CD8-positive, alpha-beta memory T cell (primary cell): ENCODE measurements around the gene OSBPL10. TPM values are rescaled to one million over a fixed set of nuclear protein-coding genes. Genes with fewer than 3 reads are reported as not detected.

Experiments used
- CTCF ChIA-PET: fragments of 350-600 bp; sonication (Branson Sonifier 250); formaldehyde crosslinking; loops from one replicate; lab custom pipeline; 2021; ENCODE audit warnings: antibody characterized with exemption; lab: Charles Lee
- POLR2A ChIA-PET: fragments of 350-600 bp; sonication (Branson Sonifier 250); formaldehyde crosslinking; loops from one replicate; lab custom pipeline; 2021; ENCODE audit warnings: antibody characterized with exemption; lab: Charles Lee
- DNase-seq, 5 donors: peaks; one replicate each; pipeline versions ENCODE4 v3.0.0 to v3.0.0-alpha.2; 2020 to 2022; ENCODE audit warnings: mixed read lengths in 1 of 5
- H3K27ac ChIP-seq: one replicate; pipeline ENCODE4 v1.7.0; 2013; ENCODE audit warnings: low read depth, mild to moderate bottlenecking, low read length, moderate library complexity
- H3K27me3 ChIP-seq: 2 replicates; pipeline ENCODE4 v1.7.0; 2013; ENCODE audit warnings: low read length, mild to moderate bottlenecking; ENCODE audit not compliant: insufficient read depth, poor library complexity, severe bottlenecking
- H3K36me3 ChIP-seq: 2 replicates; pipeline ENCODE4 v1.7.0; 2013; ENCODE audit warnings: mild to moderate bottlenecking, low read length, moderate library complexity; ENCODE audit not compliant: insufficient read depth
- H3K4me1 ChIP-seq: 2 replicates; pipeline ENCODE4 v1.7.0; 2013; ENCODE audit warnings: mild to moderate bottlenecking, low read length, moderate library complexity; ENCODE audit not compliant: insufficient read depth
- H3K4me3 ChIP-seq: 2 replicates; pipeline ENCODE4 v1.7.0; 2013; ENCODE audit warnings: mild to moderate bottlenecking, low read length
- H3K9me3 ChIP-seq: 2 replicates; pipeline ENCODE4 v1.7.0; 2013; ENCODE audit warnings: mild to moderate bottlenecking, low read length
- H3K27ac Mint-ChIP-seq, 8 donors: one replicate each; pipeline ENCODE4 v1.8.0; 2020 to 2021; ENCODE audit warnings: mixed read lengths in 8 of 8, mild to moderate bottlenecking in 6 of 8, inconsistent platforms in 3 of 8, moderate library complexity in 3 of 8
- H3K27me3 Mint-ChIP-seq, 2 donors: one replicate each; pipeline ENCODE4 v1.8.0; 2020 to 2021; ENCODE audit warnings: mixed read lengths in 2 of 2, mild to moderate bottlenecking in 1 of 2, moderate library complexity in 1 of 2
- H3K36me3 Mint-ChIP-seq, 3 donors: one replicate each; pipeline ENCODE4 v1.8.0; 2020 to 2021; ENCODE audit warnings: mixed read lengths in 3 of 3, inconsistent platforms in 1 of 3, mild to moderate bottlenecking in 1 of 3
- H3K4me1 Mint-ChIP-seq, 3 donors: one replicate each; pipeline ENCODE4 v1.8.0; 2020 to 2021; ENCODE audit warnings: mixed read lengths in 3 of 3, inconsistent platforms in 1 of 3, mild to moderate bottlenecking in 1 of 3
- H3K4me3 Mint-ChIP-seq, 7 donors: one replicate each; pipeline ENCODE4 v1.8.0; 2020 to 2021; ENCODE audit warnings: mixed read lengths in 7 of 7, mild to moderate bottlenecking in 6 of 7, moderate library complexity in 4 of 7, inconsistent platforms in 2 of 7
- H3K9me3 Mint-ChIP-seq, 5 donors: one replicate each; pipeline ENCODE4 v1.8.0; 2020 to 2022; ENCODE audit warnings: mixed read lengths in 5 of 5, mild to moderate bottlenecking in 3 of 5, moderate library complexity in 2 of 5, inconsistent platforms in 1 of 5
- polyA plus RNA-seq: library from polyadenylated mRNA; unstranded; fragments of 300-500 nt; fragmentation: Illumina TruSeq; gene quantifications from one replicate; pipeline ENCODE4 v1.2.3, GENCODE V29; 2021
- total RNA-seq, 2 experiments: library from RNA; stranded (reverse); gene quantifications; one replicate each; pipeline ENCODE4 v1.2.3, GENCODE V29; 2021

The OSBPL10 gene
- total and polyA plus RNA-seq, 3 experiments from 2014 or later, result 0.12 to 3.0 (median 2.6) TPM

GRCh38 chr3:31937225-31937624 is 43.8 kb downstream of the OSBPL10 start:
- Mint-ChIP-seq H3K27me3 (peaks cover 2 to 10% of the 10 kb centered on the region in 2 donors), H3K36me3 (no peaks in the 10 kb centered on the region), H3K9me3 (no peaks in the 10 kb centered on the region), H3K27ac (no peak overlapping the region), H3K4me3 (no peak overlapping the region), H3K4me1 (no peaks in the 10 kb centered on the region)
- CTCF ChIA-PET, result no interaction called here
- Histone ChIP-seq H3K36me3 (no peaks in the 10 kb centered on the region), H3K27me3 (no peaks in the 10 kb centered on the region), H3K4me3 (no peak overlapping the region), H3K9me3 (no peaks in the 10 kb centered on the region), H3K27ac (no peak overlapping the region), H3K4me1 (no peaks in the 10 kb centered on the region)
- DNase-seq, result no peak
- POLR2A ChIA-PET, result no interaction called here

DNA sequence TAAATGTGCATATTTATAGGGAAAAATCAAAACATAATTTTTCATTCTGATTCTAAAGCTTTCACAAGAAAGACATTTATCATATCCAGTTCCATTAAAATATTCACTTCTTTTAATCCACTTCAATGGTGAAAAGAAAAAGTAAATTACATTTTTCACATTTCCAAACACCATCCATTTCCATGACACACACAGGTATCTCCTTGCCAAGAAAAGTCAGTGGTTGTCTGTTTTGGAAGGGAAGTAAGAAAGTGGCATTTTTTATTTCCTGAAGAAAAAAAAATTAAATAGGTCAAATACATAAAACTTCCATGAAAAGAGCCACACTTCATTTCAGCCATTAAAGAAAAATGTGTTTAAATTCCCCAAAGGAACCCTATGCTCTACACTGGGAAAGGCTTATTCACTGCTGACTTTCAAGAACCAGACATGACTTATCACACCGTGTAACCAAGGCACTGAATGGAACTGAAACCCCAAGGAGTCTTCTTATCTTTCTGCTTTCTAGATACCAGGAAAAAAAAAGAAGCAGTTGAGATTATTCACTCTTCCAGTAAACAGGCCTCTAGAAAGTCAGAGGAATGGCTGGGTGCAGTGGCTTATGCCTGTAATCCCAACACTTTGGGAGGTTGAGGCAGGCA is 44.5 kb downstream of the OSBPL10 start:
- CTCF ChIA-PET, result no interaction called here
- Mint-ChIP-seq H3K27me3 (peaks cover 2 to 10% of the 10 kb centered on the region in 2 donors), H3K4me3 (no peak overlapping the region), H3K9me3 (no peaks in the 10 kb centered on the region), H3K27ac (no peak overlapping the region), H3K4me1 (no peaks in the 10 kb centered on the region), H3K36me3 (no peaks in the 10 kb centered on the region)
- Histone ChIP-seq H3K9me3 (no peaks in the 10 kb centered on the region), H3K4me3 (no peak overlapping the region), H3K27me3 (no peaks in the 10 kb centered on the region), H3K36me3 (no peaks in the 10 kb centered on the region), H3K27ac (no peak overlapping the region), H3K4me1 (no peaks in the 10 kb centered on the region)
- POLR2A ChIA-PET, result no interaction called here
- no peak for DNase-seq

GRCh38 chr3:31934866-31935265 is 46.2 kb downstream of the OSBPL10 start:
- Histone ChIP-seq H3K27ac (no peak overlapping the region), H3K27me3 (no peaks in the 10 kb centered on the region), H3K9me3 (no peaks in the 10 kb centered on the region), H3K4me3 (no peak overlapping the region), H3K4me1 (no peaks in the 10 kb centered on the region), H3K36me3 (no peaks in the 10 kb centered on the region)
- no peaks in the 10 kb centered on the region for H3K4me1 Mint-ChIP-seq
- no peak overlapping the region for H3K4me3 Mint-ChIP-seq
- no peaks in the 10 kb centered on the region for H3K36me3 Mint-ChIP-seq
- H3K9me3 Mint-ChIP-seq, result no peaks in the 10 kb centered on the region
- POLR2A ChIA-PET, result no interaction called here
- CTCF ChIA-PET, result no interaction called here
- no peak overlapping the region for H3K27ac Mint-ChIP-seq
- H3K27me3 Mint-ChIP-seq, result peaks cover 2 to 6% of the 10 kb centered on the region in 2 donors
- DNase-seq, result no peak

DNA sequence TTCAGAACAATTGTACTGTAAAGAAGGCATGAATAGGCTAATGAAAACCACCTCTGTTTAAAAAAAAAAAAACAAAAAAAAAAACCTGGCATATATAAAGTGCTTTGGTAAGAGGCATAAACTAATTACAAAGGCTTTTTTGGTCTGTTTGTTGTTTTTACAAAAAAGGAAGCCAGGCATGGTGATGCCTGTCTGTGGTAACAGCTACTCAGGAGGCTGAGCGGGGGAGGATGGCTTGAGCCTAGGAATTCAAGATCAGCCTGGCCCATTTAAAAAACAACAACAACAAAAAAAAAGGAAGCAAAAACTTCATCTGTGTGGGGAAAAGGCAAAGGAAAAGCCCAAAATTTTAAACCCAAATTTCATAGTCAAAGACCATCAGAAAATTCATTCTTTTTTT is 47.0 kb downstream of the OSBPL10 start:
- Mint-ChIP-seq H3K27ac (no peak overlapping the region), H3K9me3 (no peaks in the 10 kb centered on the region), H3K27me3 (peaks cover 2 to 6% of the 10 kb centered on the region in 2 donors), H3K4me1 (no peaks in the 10 kb centered on the region), H3K36me3 (no peaks in the 10 kb centered on the region), H3K4me3 (no peak overlapping the region)
- no peak for DNase-seq
- CTCF ChIA-PET, result no interaction called here
- Histone ChIP-seq H3K27ac (no peak overlapping the region), H3K27me3 (no peaks in the 10 kb centered on the region), H3K36me3 (no peaks in the 10 kb centered on the region), H3K4me1 (no peaks in the 10 kb centered on the region), H3K4me3 (no peak overlapping the region), H3K9me3 (no peaks in the 10 kb centered on the region)
- POLR2A ChIA-PET, result no interaction called here

DNA sequence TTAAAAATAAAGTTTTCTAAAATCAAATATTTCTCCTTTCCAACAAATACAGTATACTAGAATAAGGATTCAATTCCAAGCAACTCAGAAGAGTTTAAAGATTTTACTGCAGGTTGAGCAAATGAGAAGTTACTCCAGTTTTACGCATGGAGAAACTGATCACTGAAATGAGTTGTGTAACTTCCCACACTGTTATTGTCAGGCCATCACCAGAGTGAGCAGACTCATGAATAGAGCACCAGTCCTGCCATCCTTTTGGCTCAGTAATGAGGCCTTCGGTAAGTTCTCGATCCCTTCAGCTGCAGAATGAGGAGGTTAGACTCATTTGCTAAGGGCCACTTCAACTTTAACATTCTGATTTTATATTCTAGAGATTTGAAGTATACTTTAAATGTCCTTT is 48.1 kb downstream of the OSBPL10 start:
- Histone ChIP-seq H3K4me1 (no peaks in the 10 kb centered on the region), H3K36me3 (no peaks in the 10 kb centered on the region), H3K9me3 (no peaks in the 10 kb centered on the region), H3K27ac (no peak overlapping the region), H3K4me3 (no peak overlapping the region), H3K27me3 (no peaks in the 10 kb centered on the region)
- no peak for DNase-seq
- H3K9me3 Mint-ChIP-seq, result no peaks in the 10 kb centered on the region
- CTCF ChIA-PET, result no interaction called here
- no peaks in the 10 kb centered on the region for H3K36me3 Mint-ChIP-seq
- no peak overlapping the region for H3K4me3 Mint-ChIP-seq
- no peak overlapping the region for H3K27ac Mint-ChIP-seq
- H3K4me1 Mint-ChIP-seq, result no peaks in the 10 kb centered on the region
- POLR2A ChIA-PET, result no interaction called here
- H3K27me3 Mint-ChIP-seq, result peaks cover 2 to 6% of the 10 kb centered on the region in 2 donors

DNA sequence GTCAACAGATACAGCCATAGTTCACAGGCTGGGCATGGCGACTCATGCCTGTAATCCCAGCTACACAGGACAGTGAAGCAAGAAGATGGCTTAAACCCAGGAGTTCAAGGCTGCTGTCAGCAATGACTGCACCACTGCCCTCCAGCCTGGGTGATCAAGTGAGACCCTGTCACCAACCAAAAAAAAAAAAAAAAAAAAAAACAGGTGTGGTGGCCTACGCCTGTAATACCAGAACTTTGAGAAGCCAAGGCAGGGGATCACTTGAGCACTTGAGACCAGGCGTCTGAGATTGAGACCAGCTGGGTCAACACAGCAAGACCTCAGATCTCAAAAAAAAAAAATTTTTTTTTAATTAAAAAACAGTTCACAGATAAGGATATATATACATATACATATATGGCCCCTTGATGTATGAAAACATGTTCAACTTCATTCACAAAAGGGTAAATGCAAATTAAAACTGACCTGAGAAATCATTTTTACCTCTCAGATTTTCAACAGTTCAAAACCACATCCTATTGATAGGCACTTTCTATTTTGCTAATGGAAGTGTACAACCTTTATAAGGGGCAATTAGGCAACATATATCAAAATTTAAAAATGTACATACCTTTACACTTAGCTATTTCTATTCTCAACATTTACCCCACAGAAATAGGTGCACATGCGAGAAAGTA is 51.1 kb downstream of the OSBPL10 start:
- no peak overlapping the region for H3K27ac ChIP-seq
- no peak overlapping the region for H3K4me3 ChIP-seq
- Mint-ChIP-seq H3K4me3 (no peak overlapping the region), H3K27ac (no peak overlapping the region), H3K36me3 (no peaks in the 10 kb centered on the region), H3K9me3 (no peaks in the 10 kb centered on the region), H3K27me3 (peaks cover 4 to 11% of the 10 kb centered on the region in 2 donors), H3K4me1 (no peaks in the 10 kb centered on the region)
- POLR2A ChIA-PET, result no interaction called here
- CTCF ChIA-PET, result no interaction called here
- no peaks in the 10 kb centered on the region for H3K27me3 ChIP-seq
- no peaks in the 10 kb centered on the region for H3K4me1 ChIP-seq
- no peaks in the 10 kb centered on the region for H3K9me3 ChIP-seq
- H3K36me3 ChIP-seq, result no peaks in the 10 kb centered on the region
- no peak for DNase-seq

- H3K36me3 ChIP-seq, result no peaks in the 10 kb centered on the region
- H3K27ac ChIP-seq, result no peak overlapping the region
- Mint-ChIP-seq H3K4me3 (no peak overlapping the region), H3K27me3 (peaks cover 3 to 15% of the 10 kb centered on the region in 2 donors), H3K36me3 (no peaks in the 10 kb centered on the region), H3K9me3 (no peaks in the 10 kb centered on the region), H3K4me1 (no peaks in the 10 kb centered on the region), H3K27ac (no peak overlapping the region)
- POLR2A ChIA-PET, result no interaction called here
- no peak overlapping the region for H3K4me3 ChIP-seq
- no peaks in the 10 kb centered on the region for H3K9me3 ChIP-seq
- no peaks in the 10 kb centered on the region for H3K4me1 ChIP-seq
- no peak for DNase-seq
- H3K27me3 ChIP-seq, result no peaks in the 10 kb centered on the region
- CTCF ChIA-PET, result no interaction called here
Observed at GRCh38 chr3:31927811-31928210, 53.3 kb downstream of the OSBPL10 start.

- no peaks in the 10 kb centered on the region for H3K4me1 ChIP-seq
- no peaks in the 10 kb centered on the region for H3K36me3 ChIP-seq
- H3K4me3 Mint-ChIP-seq, result no peak overlapping the region
- H3K27ac Mint-ChIP-seq, result no peak overlapping the region
- no peaks in the 10 kb centered on the region for H3K4me1 Mint-ChIP-seq
- ChIA-PET CTCF (no interaction called here), POLR2A (no interaction called here)
- no peak for DNase-seq
- H3K27me3 Mint-ChIP-seq, result peaks cover 6 to 19% of the 10 kb centered on the region in 2 donors
- no peaks in the 10 kb centered on the region for H3K9me3 ChIP-seq
- no peak overlapping the region for H3K27ac ChIP-seq
- peaks cover 0 to 4% (median 0%) of the 10 kb centered on the region in 5 donors for H3K9me3 Mint-ChIP-seq
- no peak overlapping the region for H3K4me3 ChIP-seq
- no peaks in the 10 kb centered on the region for H3K27me3 ChIP-seq
- H3K36me3 Mint-ChIP-seq, result no peaks in the 10 kb centered on the region
Observed at GRCh38 chr3:31926543-31926942, 54.5 kb downstream of the OSBPL10 start.
